HepG2 (cell line): ENCODE results near the gene RAB30. TPM values are rescaled to one million over a fixed set of nuclear protein-coding genes. Genes with fewer than 3 reads are reported as not detected.

Experiments
- ARNT2 ChIP-seq: sonication (generic); formaldehyde crosslinking; IDR thresholded peaks from 2 replicates; pipeline ENCODE4 v1.8.0; 2022; ENCODE audit warnings: mild to moderate bottlenecking, low read depth, missing genetic modification reagents, moderate library complexity
- EP300 ChIP-seq, 3 experiments: sonication (generic) in 1 of 3; formaldehyde crosslinking in 1 of 3; IDR thresholded peaks; 2 replicates each; pipeline versions ENCODE4 v1.5.1 to v1.6.1; 2011 to 2020; ENCODE audit warnings: low read depth in 2 of 3, low read length in 2 of 3, borderline replicate concordance in 1 of 3, improper control_type of control experiment in 1 of 3, mild to moderate bottlenecking in 1 of 3, missing genetic modification reagents in 1 of 3, moderate library complexity in 1 of 3
- GATA4 ChIP-seq: sonication (generic); IDR thresholded peaks from 2 replicates; pipeline ENCODE4 v1.6.1; 2016; ENCODE audit warnings: antibody characterized with exemption, low read depth, borderline replicate concordance
- HMGXB3 ChIP-seq: sonication (generic); formaldehyde crosslinking; IDR thresholded peaks from 2 replicates; pipeline ENCODE4 v1.4.0; 2020; ENCODE audit warnings: missing genetic modification reagents, borderline replicate concordance
- LRRFIP1 ChIP-seq: sonication (generic); formaldehyde crosslinking; conservative IDR thresholded peaks from 2 replicates; pipeline ENCODE4 v1.4.0; 2020; ENCODE audit warnings: missing genetic modification reagents
- NCOA5 ChIP-seq: sonication (generic); formaldehyde crosslinking; IDR thresholded peaks from 2 replicates; pipeline ENCODE4 v1.4.0; 2020; ENCODE audit warnings: missing genetic modification reagents
- NR2C2 ChIP-seq: sonication (generic); formaldehyde crosslinking; IDR thresholded peaks from 2 replicates; pipeline ENCODE4 v1.4.0; 2020; ENCODE audit warnings: missing genetic modification reagents, mild to moderate bottlenecking, moderate library complexity, borderline replicate concordance
- SALL2 ChIP-seq: sonication (generic); formaldehyde crosslinking; IDR thresholded peaks from 2 replicates; pipeline ENCODE4 v1.8.1; 2023; ENCODE audit warnings: mild to moderate bottlenecking, missing genetic modification reagents, inconsistent platforms
- SIX4 ChIP-seq: sonication (generic); formaldehyde crosslinking; IDR thresholded peaks from 2 replicates; pipeline ENCODE4 v1.4.0; 2020; ENCODE audit warnings: missing genetic modification reagents
- SRSF4 ChIP-seq: fragments of 200-400 bp; formaldehyde crosslinking; IDR thresholded peaks from one replicate; pipeline ENCODE4 v1.6.1; 2018; ENCODE audit warnings: mild to moderate bottlenecking, low read depth, low read length, moderate library complexity; ENCODE audit not compliant: poor library complexity, severe bottlenecking
- ZNF143 ChIP-seq: sonication (generic); formaldehyde crosslinking; IDR thresholded peaks from 2 replicates; pipeline ENCODE4 v1.4.0; 2020; ENCODE audit warnings: missing genetic modification reagents
- ZNF232 ChIP-seq: sonication (generic); formaldehyde crosslinking; IDR thresholded peaks from 2 replicates; pipeline ENCODE4 v1.4.0; 2020; ENCODE audit warnings: missing genetic modification reagents, borderline replicate concordance
- ZNF691 ChIP-seq: sonication (generic); formaldehyde crosslinking; IDR thresholded peaks from 2 replicates; pipeline ENCODE4 v1.4.0; 2020; ENCODE audit warnings: missing genetic modification reagents, low read depth, mild to moderate bottlenecking, borderline replicate concordance
- ZNF780A ChIP-seq: sonication (generic); formaldehyde crosslinking; IDR thresholded peaks from 2 replicates; pipeline ENCODE4 v1.8.0; 2022; ENCODE audit warnings: mild to moderate bottlenecking, missing genetic modification reagents, moderate library complexity
- ZNF878 ChIP-seq: sonication (generic); formaldehyde crosslinking; IDR thresholded peaks from 2 replicates; pipeline ENCODE4 v1.8.1; 2023; ENCODE audit warnings: mild to moderate bottlenecking, missing genetic modification reagents, moderate library complexity
- polyA plus RNA-seq, 8 experiments: library from polyadenylated mRNA; depleted of rRNA in 3 of 8; stranded (reverse) in 7 of 8; unstranded in 1 of 8; fragments of >200 nt; fragmentation: Illumina TruSeq in 4 of 8; extraction: Trizol in 4 of 8; gene quantifications; 2 replicates each; pipeline versions ENCODE4 v1.2.1 to v1.2.3, GENCODE V29; 2011 to 2016; ENCODE audit warnings: low read depth in 4 of 8, missing spikeins in 1 of 8, mixed read lengths in 1 of 8; ENCODE audit not compliant: insufficient read depth in 1 of 8
- total RNA-seq, 5 experiments: library from RNA; depleted of rRNA; stranded (reverse); fragments of >200 nt; fragmentation: Illumina TruSeq; extraction: Trizol; gene quantifications; 2 replicates each; pipeline ENCODE4 v1.2.3, GENCODE V29; 2016; ENCODE audit warnings: low read depth in 1 of 5

The RAB30 gene
- total and polyA plus RNA-seq, 2 of the 13 experiments (the other 11 are each of a cell fraction or from before 2014, with no cell fraction given) = 3.7 to 5.0 TPM

GRCh38 chr11:83071567-83072349 lies at the start of gene RAB30 (continued):
- peak; percentile 43 to 59; a peak in 3 of 4 replicates for TF ChIP-seq EP300 (IDR thresholded peaks at IDR 0.05; ENCODE audit: low read depth in 2 of 2, low read length in 2 of 2)
- 0 out of 2 replicates have a peak, but pooled peaks have one; percentile 14 for TF ChIP-seq EP300 (CRISPR knock-in tag; IDR thresholded peaks at IDR 0.05; ENCODE audit: borderline replicate concordance)
- no peak for TF ChIP-seq ZNF878
- peak; percentile 82 for TF ChIP-seq SALL2 (CRISPR knock-in tag)
- no peak; the same call in 1 of the 2 replicates for TF ChIP-seq GATA4
- TF ChIP-seq ZNF143 (CRISPR knock-in tag) = peak; percentile 98
- 0 out of 2 replicates have a peak, but pooled peaks have one; percentile 36 for TF ChIP-seq ZNF232 (CRISPR knock-in tag)
- TF ChIP-seq ZNF780A (CRISPR knock-in tag) = no peak
- 0 out of 2 replicates have a peak, but pooled peaks have one; percentile 25 for TF ChIP-seq ZNF691 (CRISPR knock-in tag)
- no peak for TF ChIP-seq NCOA5 (CRISPR knock-in tag)
- peak; percentile 49; the same call in 1 of the 2 replicates for TF ChIP-seq HMGXB3 (CRISPR knock-in tag)
- TF ChIP-seq ARNT2 (CRISPR knock-in tag) = peak; percentile 55; the same call in 1 of the 2 replicates
- TF ChIP-seq SRSF4 = no peak
- peak; percentile 98 for TF ChIP-seq NR2C2 (CRISPR knock-in tag)
- no peak for TF ChIP-seq LRRFIP1 (CRISPR knock-in tag)
- TF ChIP-seq SIX4 (CRISPR knock-in tag) = no peak
